DLD1 (cell line): Measurements from ENCODE around the gene FLT1.

Experiments
- in situ Hi-C: cut with HindIII; loops from 2 replicates; pipeline ENCODE4 v1.10.0; 2017; ENCODE audit warnings: low sequenced_read_pairs

FLT1 gene

GRCh38 chr13:28355046-28355821 is 139.7 kb downstream of the FLT1 start:
- in situ Hi-C loops, result no loop called here

GRCh38 chr13:28353679-28354078 is 141.2 kb downstream of the FLT1 start:
- in situ Hi-C loops, result no loop called here

- in situ Hi-C loops, result no loop called here
Measured at GRCh38 chr13:28349907-28350654, 144.8 kb downstream of the FLT1 start.

DNA sequence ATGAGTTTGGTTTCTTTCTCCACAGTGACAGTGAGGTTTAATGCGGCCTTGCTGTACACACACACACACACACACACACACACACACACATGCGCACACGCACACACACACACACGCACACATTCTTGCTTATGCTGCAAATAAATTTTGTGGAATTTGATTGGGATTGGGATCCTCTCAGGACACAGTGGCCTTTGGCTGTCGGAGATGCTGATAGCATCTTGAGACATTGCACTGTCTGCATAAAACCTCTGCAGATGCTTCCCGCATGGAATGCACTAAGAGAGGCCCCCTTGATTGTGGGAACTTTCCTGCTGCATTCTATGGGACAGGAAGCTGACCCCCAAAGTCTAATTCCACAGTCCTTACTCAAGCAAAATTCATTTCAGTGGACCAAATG is 145.6 kb downstream of the FLT1 start:
- in situ Hi-C loops, result no loop called here

- in situ Hi-C loops, result no loop called here
Measured at GRCh38 chr13:28347456-28348371, 147.2 kb downstream of the FLT1 start.

DNA sequence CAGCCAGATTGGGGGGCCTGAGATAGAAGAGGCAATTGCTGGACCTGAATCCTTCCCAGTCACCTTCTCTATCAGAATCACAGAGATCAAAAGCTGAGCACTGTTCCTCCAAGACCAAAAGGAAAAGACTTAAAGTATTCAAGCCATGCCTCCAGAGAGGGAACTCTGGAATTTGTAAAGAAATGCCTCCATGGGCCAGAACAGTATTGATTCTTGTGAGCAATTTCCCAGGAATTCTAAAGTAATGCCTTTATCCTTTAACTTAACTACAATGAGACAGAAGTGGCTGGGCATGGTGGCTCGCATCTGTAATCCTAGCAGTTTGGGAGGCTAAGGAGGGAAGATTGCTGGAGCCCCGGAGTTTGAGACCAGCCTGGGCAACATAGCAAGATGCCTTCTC is 148.8 kb downstream of the FLT1 start:
- in situ Hi-C loops, result no loop called here

DNA sequence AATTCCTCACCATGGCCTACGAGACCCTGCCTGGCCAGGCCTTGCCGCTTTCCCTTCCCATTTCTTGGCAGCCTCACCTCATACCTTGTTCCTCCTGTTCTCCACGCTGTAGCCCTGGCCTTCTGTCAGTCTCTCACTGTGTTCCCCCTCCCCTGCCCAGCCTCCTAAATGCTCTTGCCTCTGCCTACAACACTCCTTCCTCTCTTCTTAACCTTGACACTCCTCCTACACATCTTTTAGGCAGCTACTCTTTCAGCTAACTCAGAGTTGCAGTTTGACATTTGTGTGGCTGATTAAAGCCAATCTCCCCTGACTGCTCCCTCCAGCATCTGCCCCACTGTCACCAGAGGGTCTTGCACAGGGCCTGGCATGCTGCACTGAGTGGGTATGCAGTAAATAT is 150.8 kb downstream of the FLT1 start:
- in situ Hi-C loops, result no loop called here

- in situ Hi-C loops, result no loop called here
Measured at GRCh38 chr13:28342251-28342650, 152.7 kb downstream of the FLT1 start.

- in situ Hi-C loops, result no loop called here
Measured at GRCh38 chr13:28340272-28340793, 154.6 kb downstream of the FLT1 start.

DNA sequence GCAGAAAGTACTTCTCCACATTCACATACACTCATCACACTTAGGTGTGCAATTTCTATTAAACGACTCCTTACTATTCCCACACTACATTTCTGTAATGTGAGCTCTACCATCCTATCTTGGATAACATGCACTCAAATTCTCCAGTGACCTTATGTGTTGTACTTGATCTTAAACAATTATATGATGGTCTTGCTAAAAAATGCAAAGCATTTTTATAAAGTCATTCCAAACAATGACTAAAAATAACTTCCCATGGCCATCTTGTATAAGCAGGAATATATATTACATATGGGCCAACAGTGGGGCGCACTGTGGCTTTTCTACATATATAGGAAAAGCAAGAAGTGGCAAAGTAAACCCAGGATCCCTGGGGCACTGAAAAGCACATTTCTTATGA is 155.5 kb downstream of the FLT1 start:
- in situ Hi-C loops, result no loop called here

DNA sequence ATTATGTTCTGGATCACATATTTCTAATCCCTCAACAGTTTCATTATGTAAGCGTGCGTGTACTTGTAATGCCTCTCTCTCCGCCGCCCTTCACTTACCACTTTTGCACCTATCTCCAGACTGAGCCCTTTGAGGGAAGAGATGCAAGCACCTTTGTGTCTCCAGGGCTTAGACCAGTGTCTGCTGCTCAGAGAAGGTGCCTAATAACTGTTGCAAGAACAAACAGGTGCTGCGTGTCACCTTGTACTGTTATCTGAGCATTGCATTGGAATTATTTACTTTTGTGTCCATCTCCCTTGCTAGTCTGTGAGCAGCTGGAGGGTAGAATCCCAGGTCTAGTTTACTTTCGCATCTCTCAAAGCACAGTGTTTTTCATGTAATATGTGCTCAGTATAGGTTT is 156.2 kb downstream of the FLT1 start:
- in situ Hi-C loops, result no loop called here

- in situ Hi-C loops, result no loop called here
Measured at GRCh38 chr13:28338006-28338574, 156.8 kb downstream of the FLT1 start.

GRCh38 chr13:28337166-28338005 is 157.5 kb downstream of the FLT1 start:
- in situ Hi-C loops, result no loop called here

DNA sequence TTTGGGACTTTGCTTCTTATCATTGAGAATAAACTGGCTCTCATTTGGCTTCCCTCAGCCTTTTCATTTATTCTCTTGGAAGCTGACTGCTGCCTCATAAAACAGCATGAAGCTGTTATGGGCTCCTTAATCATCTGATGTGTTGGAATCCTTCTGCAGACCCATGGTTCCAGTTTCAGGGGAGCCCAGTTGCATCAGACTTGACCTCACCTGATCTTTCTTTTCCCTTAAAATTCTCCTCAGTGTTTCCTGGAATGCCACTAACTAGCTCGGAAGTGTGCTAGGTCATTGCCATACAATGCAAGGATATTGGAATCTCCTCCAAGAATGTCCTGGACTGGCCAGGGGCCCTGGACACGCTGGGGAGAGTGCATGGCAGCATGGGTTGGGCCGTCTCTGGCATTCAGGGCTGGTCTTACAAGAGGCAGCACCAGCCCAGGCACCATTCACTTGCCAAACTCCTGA is 158.7 kb downstream of the FLT1 start:
- in situ Hi-C loops, result no loop called here

GRCh38 chr13:28333204-28333881 is 161.6 kb downstream of the FLT1 start:
- in situ Hi-C loops, result no loop called here

DNA sequence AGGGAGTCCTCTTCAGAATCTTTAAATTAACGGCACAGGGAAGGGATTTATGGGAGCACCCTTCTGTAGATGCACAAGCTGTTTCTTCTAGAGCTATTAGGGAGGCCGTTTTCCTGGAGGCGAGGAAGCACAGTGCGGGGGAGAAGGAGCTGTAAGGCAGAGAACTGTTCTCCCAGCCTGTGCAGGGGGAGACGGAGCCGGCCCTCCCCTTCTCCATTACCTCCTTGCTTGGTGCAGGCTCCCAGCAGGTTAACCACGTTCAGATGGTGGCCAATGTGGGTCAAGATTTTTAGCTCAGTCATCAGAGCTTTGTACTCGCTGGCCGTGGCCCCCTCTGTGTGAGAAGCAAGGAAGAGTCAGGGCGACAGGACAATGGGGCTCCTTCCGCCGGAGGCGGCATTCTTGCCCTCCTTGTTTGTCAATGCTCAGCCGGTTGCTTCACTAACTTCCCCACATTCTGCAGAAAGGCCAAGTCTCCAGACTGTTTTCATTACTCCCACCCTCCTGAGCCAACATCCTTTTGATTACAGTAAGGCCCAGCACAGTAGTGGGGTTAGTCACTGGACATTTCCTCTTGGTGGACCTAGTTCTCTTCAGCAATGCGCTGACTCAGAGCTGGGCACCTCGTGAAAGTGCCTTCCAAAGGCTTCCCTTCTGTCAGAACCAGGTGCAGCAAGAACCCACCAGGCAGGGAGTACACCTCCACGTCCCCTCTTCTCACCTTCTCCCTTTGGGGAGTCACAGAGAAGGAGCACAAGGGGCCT is 165.4 kb downstream of the FLT1 start:
- in situ Hi-C loops, result no loop called here

DNA sequence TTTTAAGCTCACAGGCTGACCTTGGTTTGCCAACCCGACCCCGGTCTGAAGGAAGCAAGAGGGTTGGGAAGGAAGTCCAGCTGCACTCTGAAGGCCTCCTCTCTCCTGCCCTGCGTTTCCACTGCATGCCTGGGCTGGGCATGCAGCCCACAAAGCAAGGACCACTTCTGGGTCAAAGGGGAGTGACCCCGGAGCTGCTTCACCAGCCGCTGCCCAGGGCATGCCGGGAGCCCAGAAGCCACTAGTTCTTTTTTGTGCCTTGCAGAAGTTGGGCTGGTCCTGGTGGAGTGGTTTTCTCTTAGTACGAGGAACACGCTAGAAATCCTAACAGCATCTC is 166.7 kb downstream of the FLT1 start:
- in situ Hi-C loops, result no loop called here

- in situ Hi-C loops, result no loop called here
Measured at GRCh38 chr13:28327373-28328270, 167.3 kb downstream of the FLT1 start.
